Skeletal muscle tissue (tissue), 4 donors: ENCODE measurements around the gene ZNF514. TPM values are rescaled to one million over a fixed set of nuclear protein-coding genes. Genes with fewer than 3 reads are reported as not detected.
A peak's percentile ranks its signal among the peaks of the same experiment; 100 is the strongest.

Source experiments
- H3K27ac ChIP-seq: one replicate; pipeline ENCODE4 v1.7.0; 2013; ENCODE audit warnings: mild to moderate bottlenecking, low read depth, low read length, inconsistent platforms
- H3K27me3 ChIP-seq, 3 donors: one replicate each; pipeline ENCODE4 v1.7.0; 2013; ENCODE audit warnings: low read length in 3 of 3; ENCODE audit not compliant: control insufficient read depth in 3 of 3, insufficient read depth in 3 of 3
- H3K36me3 ChIP-seq, 3 donors: one replicate each; pipeline ENCODE4 v1.7.0; 2013; ENCODE audit warnings: low read length in 3 of 3; ENCODE audit not compliant: control insufficient read depth in 3 of 3, insufficient read depth in 3 of 3
- H3K4me1 ChIP-seq, 3 donors: one replicate each; pipeline ENCODE4 v1.7.0; 2013; ENCODE audit warnings: low read length in 3 of 3, mild to moderate bottlenecking in 3 of 3; ENCODE audit not compliant: control insufficient read depth in 3 of 3, insufficient read depth in 3 of 3
- H3K4me3 ChIP-seq, 3 donors: one replicate each; pipeline ENCODE4 v1.7.0; 2013; ENCODE audit warnings: low read length in 3 of 3
- H3K9ac ChIP-seq, 3 donors: one replicate each; pipeline ENCODE4 v1.7.0; 2013; ENCODE audit warnings: low read length in 3 of 3, mild to moderate bottlenecking in 3 of 3, moderate library complexity in 2 of 3, low read depth in 1 of 3
- H3K9me3 ChIP-seq, 3 donors: one replicate each; pipeline ENCODE4 v1.7.0; 2013; ENCODE audit warnings: low read length in 3 of 3; ENCODE audit not compliant: control insufficient read depth in 3 of 3
- total RNA-seq: library from RNA; depleted of rRNA; stranded (reverse); fragments of >200 nt; gene quantifications from one replicate; pipeline ENCODE4 v1.2.3, GENCODE V29; 2014
- donor health status: Osteomylitis.

The ZNF514 gene
- total RNA-seq, 1 donor from 2014 or later = 22.4 TPM

DNA sequence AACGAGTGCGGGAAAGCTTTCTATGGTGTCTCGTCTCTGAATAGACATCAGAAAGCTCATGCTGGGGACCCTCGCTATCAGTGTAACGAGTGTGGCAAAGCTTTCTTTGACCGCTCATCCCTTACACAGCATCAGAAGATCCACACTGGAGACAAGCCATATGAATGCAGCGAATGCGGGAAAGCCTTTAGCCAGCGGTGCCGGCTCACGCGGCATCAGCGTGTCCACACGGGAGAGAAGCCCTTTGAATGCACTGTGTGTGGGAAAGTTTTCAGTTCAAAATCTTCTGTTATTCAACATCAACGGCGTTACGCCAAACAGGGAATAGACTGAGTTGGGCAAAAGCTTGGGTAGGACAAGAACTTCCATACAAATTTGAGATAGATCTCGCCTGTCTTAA lies 22.1 kb upstream of the ZNF514 start:
- H3K4me3 ChIP-seq = no peak overlapping the region
- no peaks in the 10 kb centered on the region for H3K4me1 ChIP-seq
- H3K9ac ChIP-seq = no peak overlapping the region
- no peak overlapping the region for H3K27ac ChIP-seq
- H3K9me3 ChIP-seq = peaks cover 0 to 5% (median 0%) of the 10 kb centered on the region in 3 donors
- no peaks in the 10 kb centered on the region for H3K27me3 ChIP-seq
- peaks cover 29 to 50% (median 40%) of the 10 kb centered on the region in 3 donors for H3K36me3 ChIP-seq

- H3K9me3 ChIP-seq = peaks cover 0 to 5% (median 0%) of the 10 kb centered on the region in 3 donors
- no peaks in the 10 kb centered on the region for H3K4me1 ChIP-seq
- no peaks in the 10 kb centered on the region for H3K27me3 ChIP-seq
- H3K27ac ChIP-seq = no peak overlapping the region
- no peak overlapping the region for H3K4me3 ChIP-seq
- peaks cover 32 to 50% (median 47%) of the 10 kb centered on the region in 3 donors for H3K36me3 ChIP-seq
- no peak overlapping the region for H3K9ac ChIP-seq
Observed at GRCh38 chr2:95179451-95179850, 19.8 kb upstream of the ZNF514 start.

DNA sequence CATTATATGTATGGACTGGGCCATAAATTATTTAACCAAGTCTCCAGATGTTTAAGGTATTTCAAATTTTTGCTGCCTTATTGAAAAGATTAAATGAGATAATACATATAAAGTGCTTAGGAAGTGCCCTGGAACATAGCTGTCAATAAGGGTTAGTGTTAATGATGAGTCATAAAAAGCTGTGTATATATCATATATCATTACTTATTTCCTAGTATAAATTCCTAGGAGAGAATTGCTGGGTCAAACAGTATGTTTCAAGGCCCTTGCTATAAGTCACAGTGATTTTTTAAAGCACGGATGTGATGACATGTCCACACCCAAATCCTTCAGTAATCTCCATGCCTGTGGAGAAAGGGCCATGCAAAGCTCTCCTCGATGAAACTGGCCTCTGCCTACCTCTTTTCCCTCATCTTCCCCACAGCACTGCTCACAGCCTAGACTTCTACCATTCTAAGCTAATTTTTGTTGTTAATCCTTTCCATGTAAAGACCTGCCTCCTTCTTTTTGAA lies 14.4 kb upstream of the ZNF514 start:
- H3K27me3 ChIP-seq = no peaks in the 10 kb centered on the region
- peaks cover 4 to 16% (median 15%) of the 10 kb centered on the region in 3 donors for H3K36me3 ChIP-seq
- H3K9me3 ChIP-seq = no peaks in the 10 kb centered on the region
- H3K4me3 ChIP-seq = no peak overlapping the region
- H3K9ac ChIP-seq = no peak overlapping the region
- no peaks in the 10 kb centered on the region for H3K4me1 ChIP-seq
- H3K27ac ChIP-seq = no peak overlapping the region

DNA sequence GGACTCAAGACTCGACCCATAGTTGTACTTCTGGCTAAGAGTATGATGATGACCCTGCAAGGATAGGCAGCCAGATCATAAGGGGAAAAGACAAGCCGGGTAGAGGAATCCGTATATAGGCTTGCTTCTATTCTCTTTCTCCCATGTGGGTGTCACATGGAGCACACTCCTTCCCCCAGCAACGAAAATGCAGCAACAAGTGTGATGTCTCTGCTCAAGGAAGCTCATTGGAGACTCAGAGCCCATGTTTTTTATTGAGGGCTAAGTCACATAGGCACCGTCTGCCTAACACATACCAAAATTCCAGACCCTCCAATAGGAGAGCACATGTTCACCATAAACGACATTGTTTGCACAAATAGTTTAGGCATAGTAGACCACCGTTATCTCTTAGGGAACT lies 12.3 kb upstream of the ZNF514 start:
- Histone ChIP-seq H3K9me3 (no peaks in the 10 kb centered on the region), H3K27me3 (no peaks in the 10 kb centered on the region), H3K36me3 (peaks cover 0 to 8% (median 3%) of the 10 kb centered on the region in 3 donors), H3K9ac (no peak overlapping the region), H3K4me3 (no peak overlapping the region), H3K4me1 (no peaks in the 10 kb centered on the region), H3K27ac (no peak overlapping the region)

GRCh38 chr2:95166065-95166763 lies 6.6 kb upstream of the ZNF514 start:
- Histone ChIP-seq H3K36me3 (peaks cover 0 to 2% (median 0%) of the 10 kb centered on the region in 3 donors), H3K27me3 (no peaks in the 10 kb centered on the region), H3K9me3 (no peaks in the 10 kb centered on the region), H3K27ac (peak overlapping the region; percentile 93), H3K9ac (peak overlapping the region; percentile 95 to 99 (median 98)), H3K4me1 (peaks cover 21 to 24% (median 23%) of the 10 kb centered on the region in 3 donors), H3K4me3 (peak overlapping the region; percentile 100)

GRCh38 chr2:95165371-95166064 lies 5.9 kb upstream of the ZNF514 start, which contains the start of gene ZNF2:
Gene ZNF2 (plus strand): TSS chr2:95165809. CDS start chr2:95176227, 10,418 bp downstream.
- H3K9ac ChIP-seq = peak within 1 kb of the TSS; percentile 95 to 99 (median 98)
- H3K27ac ChIP-seq = peak within 1 kb of the TSS; percentile 93
- peaks cover 21 to 24% (median 23%) of the 10 kb centered on the region in 3 donors for H3K4me1 ChIP-seq
- peaks cover 0 to 2% (median 0%) of the 10 kb centered on the region in 3 donors for H3K36me3 ChIP-seq
- no peaks in the 10 kb centered on the region for H3K9me3 ChIP-seq
- H3K4me3 ChIP-seq = peak within 1 kb of the TSS; percentile 100
- H3K27me3 ChIP-seq = no peaks in the 10 kb centered on the region

GRCh38 chr2:95165030-95165370 lies 5.4 kb upstream of the ZNF514 start:
- Histone ChIP-seq H3K27ac (peak overlapping the region; percentile 93), H3K9me3 (no peaks in the 10 kb centered on the region), H3K4me3 (peak overlapping the region; percentile 100), H3K9ac (peak overlapping the region; percentile 95 to 99 (median 98)), H3K27me3 (no peaks in the 10 kb centered on the region), H3K4me1 (peaks cover 24 to 27% (median 24%) of the 10 kb centered on the region in 3 donors), H3K36me3 (peaks cover 0 to 2% (median 0%) of the 10 kb centered on the region in 3 donors)

- Histone ChIP-seq H3K4me3 (peak overlapping the region; percentile 85 to 98 (median 92)), H3K9me3 (peaks cover under 1 to 8% (median 2%) of the 10 kb centered on the region in 3 donors), H3K9ac (peak overlapping the region; percentile 88 to 91 (median 88)), H3K27ac (peak overlapping the region; percentile 64), H3K27me3 (no peaks in the 10 kb centered on the region), H3K36me3 (peaks cover 26 to 32% (median 30%) of the 10 kb centered on the region in 3 donors), H3K4me1 (peaks cover 17 to 27% (median 21%) of the 10 kb centered on the region in 3 donors)
Observed at GRCh38 chr2:95158891-95159619, 593 bp downstream of the ZNF514 start.

DNA sequence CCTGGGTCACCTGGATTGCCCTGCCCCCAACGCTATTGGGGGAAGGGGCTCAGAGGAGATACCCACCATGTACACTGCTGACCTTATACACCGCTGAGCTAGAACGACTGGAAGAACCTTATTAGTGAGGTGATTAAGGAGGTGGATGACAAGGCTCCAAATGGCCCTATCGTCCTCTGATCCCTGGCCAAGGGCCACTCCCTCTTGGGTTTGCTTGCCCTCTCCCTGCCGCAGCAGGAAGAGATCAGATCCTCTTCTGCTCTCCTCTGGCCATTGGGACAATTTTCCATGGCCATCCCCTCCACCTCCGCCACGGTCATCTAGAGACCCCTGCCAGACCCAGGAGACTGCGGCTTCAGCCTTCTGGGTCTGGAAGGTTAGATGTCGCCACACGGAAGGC lies 1.2 kb downstream of the ZNF514 start:
- H3K36me3 ChIP-seq = peaks cover 27 to 38% (median 36%) of the 10 kb centered on the region in 3 donors
- H3K9me3 ChIP-seq = peaks cover 2 to 10% (median 3%) of the 10 kb centered on the region in 3 donors
- H3K4me1 ChIP-seq = peaks cover 11 to 21% (median 15%) of the 10 kb centered on the region in 3 donors
- peak overlapping the region; percentile 85 to 98 (median 92) for H3K4me3 ChIP-seq
- no peaks in the 10 kb centered on the region for H3K27me3 ChIP-seq
- H3K9ac ChIP-seq = peak overlapping the region; percentile 88 to 91 (median 88)
- peak overlapping the region; percentile 64 for H3K27ac ChIP-seq
